Tibial artery (tissue), 4 donors: ENCODE results near the gene SFTA2.
"Not testable (repeated sequence)": the region's sequence is repeated elsewhere in the genome, so short reads cannot be mapped to it uniquely, and the experiment has no call there.

ENCODE experiments used
- DNase-seq, 2 donors: peaks; one replicate each; pipeline ENCODE4 v3.0.0-alpha.2; 2019
- H3K27ac ChIP-seq, 2 donors: fragments of 200-600 bp; sonication (generic) in 1 of 2; 1 replicate in 1 of 2; 2 replicates in 1 of 2; pipeline ENCODE4 v1.5.1; 2018 to 2019; ENCODE audit warnings: mild to moderate bottlenecking in 1 of 2
- H3K27me3 ChIP-seq, 2 donors: fragments of 200-600 bp; sonication (generic) in 1 of 2; one replicate each; pipeline versions ENCODE4 v1.5.1 to v1.6.0; 2016 to 2019
- H3K36me3 ChIP-seq, 3 donors: fragments of 200-600 bp; sonication (generic) in 2 of 3; one replicate each; pipeline ENCODE4 v1.5.1; 2016 to 2019; ENCODE audit warnings: mild to moderate bottlenecking in 2 of 3
- H3K4me1 ChIP-seq, 4 donors: fragments of 200-600 bp; sonication (generic) in 2 of 4; 1 replicate in 3 of 4; 2 replicates in 1 of 4; pipeline ENCODE4 v1.5.1; 2016 to 2019
- H3K4me3 ChIP-seq, 2 donors: fragments of 200-600 bp; sonication (generic) in 1 of 2; 1 replicate in 1 of 2; 2 replicates in 1 of 2; pipeline ENCODE4 v1.5.1; 2018 to 2019; ENCODE audit warnings: mild to moderate bottlenecking in 2 of 2
- H3K9me3 ChIP-seq, 3 donors: fragments of 200-600 bp; sonication (generic) in 1 of 3; one replicate each; pipeline ENCODE4 v1.5.1; 2016 to 2019
- CTCF ChIP-seq, 2 experiments: fragments of 200-600 bp in 1 of 2; fragments of 450-650 bp in 1 of 2; IDR thresholded peaks; one replicate each; pipeline ENCODE4 v1.5.1; 2017 to 2019; ENCODE audit warnings: antibody characterized with exemption in 2 of 2, mild to moderate bottlenecking in 1 of 2, moderate library complexity in 1 of 2
- intact Hi-C: fragments of 100-400 bp; cut with DNase I; formaldehyde crosslinking; loops from one replicate; pipeline ENCODE4 v1.15.0; 2023; ENCODE audit warnings: low total_unique reads

SFTA2 gene

GRCh38 chr6:30970946-30971345 lies 39.0 kb upstream of the SFTA2 start:
- DNase-seq: no peak
- TF ChIP-seq CTCF (IDR thresholded peaks at IDR 0.05): no peak
- Histone ChIP-seq H3K36me3 (no peaks in the 10 kb centered on the region), H3K27me3 (peaks cover 0 to 15% of the 10 kb centered on the region in 2 donors), H3K4me3 (no peak overlapping the region), H3K27ac (no peak overlapping the region), H3K9me3 (no peaks in the 10 kb centered on the region), H3K4me1 (no peaks in the 10 kb centered on the region)
- intact Hi-C loops: no loop called here

GRCh38 chr6:30969171-30969570 lies 37.2 kb upstream of the SFTA2 start:
- H3K27me3 ChIP-seq: peaks cover 0 to 21% of the 10 kb centered on the region in 2 donors
- H3K4me1 ChIP-seq, H3K36me3 ChIP-seq, H3K27ac ChIP-seq, intact Hi-C loops, H3K4me3 ChIP-seq, H3K9me3 ChIP-seq: not testable (repeated sequence)
- DNase-seq: peak in 1 of 2 donors; percentile 30

GRCh38 chr6:30966154-30966553 lies 34.2 kb upstream of the SFTA2 start:
- DNase-seq: no peak
- Histone ChIP-seq H3K4me1 (no peaks in the 10 kb centered on the region), H3K9me3 (no peaks in the 10 kb centered on the region), H3K27ac (no peak overlapping the region), H3K4me3 (no peak overlapping the region), H3K27me3 (peaks cover 0 to 12% of the 10 kb centered on the region in 2 donors), H3K36me3 (no peaks in the 10 kb centered on the region)
- intact Hi-C loops: no loop called here
- TF ChIP-seq CTCF (IDR thresholded peaks at IDR 0.05): no peak

GRCh38 chr6:30965140-30965601 lies 33.2 kb upstream of the SFTA2 start:
- Histone ChIP-seq H3K27me3 (peaks cover 0 to 12% of the 10 kb centered on the region in 2 donors), H3K4me3 (no peak overlapping the region), H3K4me1 (no peaks in the 10 kb centered on the region), H3K9me3 (no peaks in the 10 kb centered on the region), H3K27ac (no peak overlapping the region), H3K36me3 (no peaks in the 10 kb centered on the region)
- no peak for DNase-seq
- intact Hi-C loops: no loop called here
- no peak for TF ChIP-seq CTCF (IDR thresholded peaks at IDR 0.05)

- no peak for DNase-seq
- Histone ChIP-seq H3K36me3 (no peaks in the 10 kb centered on the region), H3K27me3 (peaks cover 0 to 12% of the 10 kb centered on the region in 2 donors), H3K27ac (no peak overlapping the region), H3K4me1 (no peaks in the 10 kb centered on the region), H3K9me3 (no peaks in the 10 kb centered on the region), H3K4me3 (no peak overlapping the region)
- intact Hi-C loops: no loop called here
- TF ChIP-seq CTCF (IDR thresholded peaks at IDR 0.05): no peak
These were observed 32.1 kb upstream of the SFTA2 start for GRCh38 chr6:30964075-30964474.

- Histone ChIP-seq H3K27me3 (peaks cover 0 to 12% of the 10 kb centered on the region in 2 donors), H3K9me3 (no peaks in the 10 kb centered on the region), H3K4me3 (no peak overlapping the region), H3K27ac (no peak overlapping the region), H3K36me3 (no peaks in the 10 kb centered on the region), H3K4me1 (no peaks in the 10 kb centered on the region)
- TF ChIP-seq CTCF (IDR thresholded peaks at IDR 0.05): no peak
- intact Hi-C loops: no loop called here
- no peak for DNase-seq
These were observed 31.7 kb upstream of the SFTA2 start for GRCh38 chr6:30963641-30964040.
